PC-3 (cell line): ENCODE results near the gene ADAM19. TPM values are rescaled to one million over a fixed set of nuclear protein-coding genes. Genes with fewer than 3 reads are reported as not detected.

ENCODE experiments used
- ATAC-seq: fragments of 200-7000 bp; cut with Tn5 transposase; 2 replicates; pipeline ENCODE4 v1.9.1; 2020; ENCODE audit warnings: mild to moderate bottlenecking, moderate library complexity
- BruUV-seq: library from RNA; stranded (reverse); fragments of 400-500 nt; replicated peaks from 2 replicates; lab custom pipeline; 2021; lab: Mats Ljungman, UMichigan
- CTCF ChIA-PET: fragments of 300-600 bp; sonication (Branson Sonifier 250); formaldehyde crosslinking; loops from one replicate; lab custom pipeline; 2022; ENCODE audit warnings: antibody characterized with exemption; lab: Charles Lee
- POLR2A ChIA-PET: fragments of 300-600 bp; sonication (Branson Sonifier 250); formaldehyde crosslinking; loops from one replicate; lab custom pipeline; 2022; ENCODE audit warnings: antibody characterized with exemption; ENCODE audit not compliant: unreplicated experiment; lab: Charles Lee
- DNase-seq: peaks from one replicate; pipeline ENCODE4 v3.0.0-alpha.2; 2015
- H2AFZ ChIP-seq: fragments of 300-600 bp; sonication (generic); 2 replicates; pipeline ENCODE4 v1.6.0; 2016; ENCODE audit warnings: antibody characterized with exemption, low read length
- H3F3A ChIP-seq: fragments of 300-600 bp; sonication (generic); one replicate; pipeline ENCODE4 v1.6.0; 2017; ENCODE audit warnings: antibody characterized with exemption, low read length, control low read depth, mild to moderate bottlenecking; ENCODE audit not compliant: unreplicated experiment
- H3K27ac ChIP-seq: fragments of 300-600 bp; sonication (generic); 2 replicates; pipeline ENCODE4 v1.5.1; 2016; ENCODE audit warnings: mild to moderate bottlenecking, low read length
- H3K27me3 ChIP-seq: fragments of 300-600 bp; sonication (generic); 2 replicates; pipeline ENCODE4 v1.6.1; 2016; ENCODE audit warnings: low read length, mixed read lengths
- H3K36me3 ChIP-seq: fragments of 300-600 bp; sonication (generic); 2 replicates; pipeline ENCODE4 v1.6.1; 2016; ENCODE audit warnings: low read depth, mixed run types, low read length, mixed read lengths
- H3K4me1 ChIP-seq: fragments of 300-600 bp; sonication (generic); 2 replicates; pipeline ENCODE4 v1.5.1; 2016; ENCODE audit warnings: low read length; ENCODE audit not compliant: insufficient read depth
- H3K4me2 ChIP-seq: fragments of 300-600 bp; sonication (generic); 2 replicates; pipeline ENCODE4 v1.6.0; 2016; ENCODE audit warnings: low read length
- H3K4me3 ChIP-seq: fragments of 300-600 bp; sonication (generic); 2 replicates; pipeline ENCODE4 v1.5.1; 2016; ENCODE audit warnings: mild to moderate bottlenecking, low read length, mixed read lengths
- H3K79me2 ChIP-seq: fragments of 300-600 bp; sonication (generic); 2 replicates; pipeline ENCODE4 v1.6.1; 2017; ENCODE audit warnings: low read length, mixed read lengths
- H3K9ac ChIP-seq: fragments of 300-600 bp; sonication (generic); 2 replicates; pipeline ENCODE4 v1.6.0; 2016; ENCODE audit warnings: mild to moderate bottlenecking, low read length
- H3K9me2 ChIP-seq: fragments of 300-600 bp; sonication (generic); replicated peaks from 2 replicates; pipeline ENCODE4 v1.6.1; 2016; ENCODE audit warnings: mixed run types, low read length, mixed read lengths
- H3K9me3 ChIP-seq: fragments of 300-600 bp; sonication (generic); 2 replicates; pipeline ENCODE4 v1.6.1; 2016; ENCODE audit warnings: low read length, mixed read lengths
- H4K20me1 ChIP-seq: fragments of 300-600 bp; sonication (generic); 2 replicates; pipeline ENCODE4 v1.6.1; 2016; ENCODE audit warnings: low read length, mixed read lengths
- EZH2 ChIP-seq: fragments of 300-600 bp; sonication (generic); IDR thresholded peaks from one replicate; pipeline ENCODE4 v1.6.1; 2017; ENCODE audit warnings: antibody characterized with exemption, mild to moderate bottlenecking, low read length; ENCODE audit not compliant: unreplicated experiment
- EZH2phosphoT487 ChIP-seq: fragments of 300-600 bp; sonication (generic); IDR thresholded peaks from 2 replicates; pipeline ENCODE4 v1.6.1; 2018; ENCODE audit warnings: mild to moderate bottlenecking, antibody characterized with exemption, low read length, borderline replicate concordance
- intact Hi-C: fragments of 100-400 bp; cut with micrococcal nuclease; formaldehyde crosslinking; loops from 2 replicates; pipeline ENCODE4 v1.9.0; 2023
- total RNA-seq: library from RNA; depleted of rRNA; stranded (reverse); fragments of >200 nt; gene quantifications from 2 replicates; pipeline ENCODE4 v1.2.3, GENCODE V29; 2014
- TF ChIP-seq, protein P1 (sequence below): fragments of 300-600 bp; sonication (generic); conservative IDR thresholded peaks from 2 replicates; pipeline ENCODE4 v1.5.1; 2017; ENCODE audit warnings: antibody characterized with exemption, low read depth, mild to moderate bottlenecking, low read length

The ADAM19 gene
- total RNA-seq, 1 experiment from 2014 or later = 115 TPM

- Histone ChIP-seq H3K27me3 (no peaks in the 10 kb centered on the region), H3K4me2 (peak overlapping the region; percentile 35), H3F3A (peaks cover 29% of the 10 kb centered on the region), H3K36me3 (no peaks in the 10 kb centered on the region), H2AFZ (peak overlapping the region; percentile 1; the same call in 1 of the 2 replicates), H3K79me2 (no peaks in the 10 kb centered on the region), H3K9me2 (no peaks in the 10 kb centered on the region), H3K27ac (peak overlapping the region; percentile 96), H3K9ac (peak overlapping the region; percentile 84), H3K9me3 (no peaks in the 10 kb centered on the region), H3K4me3 (no peak overlapping the region), H3K4me1 (peaks cover 69% of the 10 kb centered on the region), H4K20me1 (no peaks in the 10 kb centered on the region)
- DNase-seq (peak; percentile 94), ATAC-seq (peak; percentile 30)
- no peak for TF ChIP-seq EZH2phosphoT487
- no peak for TF ChIP-seq EZH2
- ChIA-PET CTCF (no interaction called here), POLR2A (no interaction called here)
- BruUV-seq = no TSS peak
- intact Hi-C loops = loop anchor here (2.0 kb wide), 1 partner anchor 170 kb away; no protein-coding TSS in a partner anchor
These were observed 26.9 kb upstream of the ADAM19 start for GRCh38 chr5:157602505-157602904.

DNA sequence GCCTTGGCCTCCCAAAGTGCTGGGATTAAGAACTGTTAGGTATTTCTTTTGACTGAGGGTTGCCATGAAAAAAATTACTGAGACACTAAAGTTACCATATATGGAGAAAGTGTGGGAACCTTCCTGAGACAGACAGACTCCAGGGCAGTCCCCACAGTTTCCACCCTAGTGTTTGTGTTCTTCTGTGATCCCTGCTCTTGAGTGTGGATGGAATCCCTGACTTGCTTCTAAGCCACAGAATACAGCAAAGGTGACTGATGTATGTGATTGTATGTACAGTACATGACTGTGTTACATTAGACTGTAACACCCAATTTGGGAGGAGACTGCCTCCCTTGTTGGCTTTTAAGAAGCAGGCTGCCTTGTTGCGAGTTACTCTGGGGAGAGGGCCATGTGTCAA, 24.7 kb upstream of the ADAM19 start:
- no peak for TF ChIP-seq EZH2phosphoT487
- TF ChIP-seq, protein P1, sequence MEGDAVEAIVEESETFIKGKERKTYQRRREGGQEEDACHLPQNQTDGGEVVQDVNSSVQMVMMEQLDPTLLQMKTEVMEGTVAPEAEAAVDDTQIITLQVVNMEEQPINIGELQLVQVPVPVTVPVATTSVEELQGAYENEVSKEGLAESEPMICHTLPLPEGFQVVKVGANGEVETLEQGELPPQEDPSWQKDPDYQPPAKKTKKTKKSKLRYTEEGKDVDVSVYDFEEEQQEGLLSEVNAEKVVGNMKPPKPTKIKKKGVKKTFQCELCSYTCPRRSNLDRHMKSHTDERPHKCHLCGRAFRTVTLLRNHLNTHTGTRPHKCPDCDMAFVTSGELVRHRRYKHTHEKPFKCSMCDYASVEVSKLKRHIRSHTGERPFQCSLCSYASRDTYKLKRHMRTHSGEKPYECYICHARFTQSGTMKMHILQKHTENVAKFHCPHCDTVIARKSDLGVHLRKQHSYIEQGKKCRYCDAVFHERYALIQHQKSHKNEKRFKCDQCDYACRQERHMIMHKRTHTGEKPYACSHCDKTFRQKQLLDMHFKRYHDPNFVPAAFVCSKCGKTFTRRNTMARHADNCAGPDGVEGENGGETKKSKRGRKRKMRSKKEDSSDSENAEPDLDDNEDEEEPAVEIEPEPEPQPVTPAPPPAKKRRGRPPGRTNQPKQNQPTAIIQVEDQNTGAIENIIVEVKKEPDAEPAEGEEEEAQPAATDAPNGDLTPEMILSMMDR = no peak
- TF ChIP-seq EZH2 = no peak
- BruUV-seq = no TSS peak
- no peak overlapping the region for H3K4me3 ChIP-seq
- no peaks in the 10 kb centered on the region for H3K79me2 ChIP-seq
- POLR2A ChIA-PET = no interaction called here
- H4K20me1 ChIP-seq = no peaks in the 10 kb centered on the region
- no peaks in the 10 kb centered on the region for H3K36me3 ChIP-seq
- ATAC-seq (no peak), DNase-seq (no peak)
- no peak overlapping the region for H3K4me2 ChIP-seq
- H3K9me2 ChIP-seq = no peaks in the 10 kb centered on the region
- H3K27me3 ChIP-seq = no peaks in the 10 kb centered on the region
- no peak overlapping the region for H3K9ac ChIP-seq
- no peaks in the 10 kb centered on the region for H3K9me3 ChIP-seq
- H3K4me1 ChIP-seq = peaks cover 49% of the 10 kb centered on the region
- intact Hi-C loops = no loop called here
- CTCF ChIA-PET = no interaction called here
- peak overlapping the region; percentile 96 for H3K27ac ChIP-seq
- peaks cover 18% of the 10 kb centered on the region for H3F3A ChIP-seq
- H2AFZ ChIP-seq = peak overlapping the region; percentile 16; the same call in 1 of the 2 replicates

- Histone ChIP-seq H2AFZ (no peak overlapping the region), H3K79me2 (no peaks in the 10 kb centered on the region), H3K4me2 (no peak overlapping the region), H3K36me3 (no peaks in the 10 kb centered on the region), H3K9ac (peak overlapping the region; percentile 43; the same call in 1 of the 2 replicates), H4K20me1 (no peaks in the 10 kb centered on the region), H3K27me3 (no peaks in the 10 kb centered on the region), H3K4me1 (peaks cover 43% of the 10 kb centered on the region), H3K9me2 (no peaks in the 10 kb centered on the region), H3K27ac (peak overlapping the region; percentile 83), H3K9me3 (no peaks in the 10 kb centered on the region), H3F3A (peaks cover 17% of the 10 kb centered on the region), H3K4me3 (no peak overlapping the region)
- BruUV-seq = no TSS peak
- TF ChIP-seq EZH2 (no peak), EZH2phosphoT487 (no peak)
- TF ChIP-seq, protein P1 = no peak
- intact Hi-C loops = no loop called here
- POLR2A ChIA-PET = no interaction called here
- DNase-seq (no peak), ATAC-seq (no peak)
- CTCF ChIA-PET = no interaction called here
These were observed 24.0 kb upstream of the ADAM19 start for GRCh38 chr5:157599565-157599964.
